Endothelial cell (in vitro differentiated cells): ENCODE results near the gene RNF34. TPM values are rescaled to one million over a fixed set of nuclear protein-coding genes. Genes with fewer than 3 reads are reported as not detected.

ENCODE experiments used
- DNase-seq: peaks from one replicate; pipeline ENCODE4 v3.0.0; 2021; ENCODE audit warnings: low spot score
- H3K27ac Mint-ChIP-seq: one replicate; pipeline ENCODE4 v1.8.0; 2021; ENCODE audit warnings: mixed read lengths, inconsistent platforms; ENCODE audit not compliant: unreplicated experiment
- H3K27me3 Mint-ChIP-seq: one replicate; pipeline ENCODE4 v1.8.0; 2021; ENCODE audit warnings: mild to moderate bottlenecking, moderate library complexity, mixed read lengths, inconsistent platforms; ENCODE audit not compliant: unreplicated experiment
- H3K36me3 Mint-ChIP-seq: one replicate; pipeline ENCODE4 v1.8.0; 2021; ENCODE audit warnings: mild to moderate bottlenecking, low read depth, mixed read lengths, inconsistent platforms; ENCODE audit not compliant: unreplicated experiment
- H3K4me1 Mint-ChIP-seq: one replicate; pipeline ENCODE4 v1.8.0; 2021; ENCODE audit warnings: mild to moderate bottlenecking, mixed read lengths, inconsistent platforms; ENCODE audit not compliant: unreplicated experiment
- H3K4me3 Mint-ChIP-seq: one replicate; pipeline ENCODE4 v1.8.0; 2021; ENCODE audit warnings: mild to moderate bottlenecking, mixed read lengths, inconsistent platforms; ENCODE audit not compliant: unreplicated experiment
- H3K9me3 Mint-ChIP-seq: one replicate; pipeline ENCODE4 v1.8.0; 2021; ENCODE audit warnings: mixed read lengths, inconsistent platforms; ENCODE audit not compliant: unreplicated experiment
- CTCF ChIP-seq: fragments of 200-600 bp; sonication (generic); IDR thresholded peaks from one replicate; pipeline ENCODE4 v1.5.0; 2021; ENCODE audit warnings: antibody characterized with exemption; ENCODE audit not compliant: unreplicated experiment
- total RNA-seq: library from RNA; stranded (reverse); fragmentation: NEBNext Ultra II Directional; extraction: Animal tissue kit (Norgen Biotek cat#: 25700); gene quantifications from one replicate; pipeline ENCODE4 v1.2.1, GENCODE V29; 2021; ENCODE audit not compliant: unreplicated experiment

RNF34 gene
- total RNA-seq, 1 donor from 2014 or later = 46.5 TPM

DNA sequence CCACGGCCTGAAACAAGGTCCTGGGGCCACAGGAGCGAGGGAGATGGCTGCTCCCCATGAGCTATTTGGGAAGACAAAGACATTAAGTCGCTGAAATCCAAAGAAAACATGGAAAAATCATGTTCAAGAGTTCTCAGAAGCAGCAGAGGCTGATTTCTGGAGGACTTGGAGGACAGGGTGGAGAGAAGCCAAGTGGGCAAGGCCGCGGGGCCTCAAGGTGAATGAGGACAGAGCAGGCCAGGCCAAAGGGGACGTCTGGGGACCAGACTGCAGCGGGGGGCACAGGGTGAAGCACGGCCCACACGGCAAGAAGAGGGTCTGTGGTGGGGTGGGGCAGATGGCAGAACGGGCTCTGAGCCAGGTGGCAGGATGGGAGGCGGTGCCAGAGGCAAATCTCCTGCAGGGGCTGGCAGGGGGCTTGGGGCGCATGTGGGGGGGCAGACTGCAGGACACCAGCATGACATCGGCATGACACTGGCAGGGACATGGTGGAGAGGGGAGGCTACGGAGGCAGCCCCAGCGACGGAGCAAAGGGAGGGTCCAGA is 48.9 kb downstream of the RNF34 start:
- Mint-ChIP-seq H3K27me3 (peaks cover 4% of the 10 kb centered on the region), H3K9me3 (no peaks in the 10 kb centered on the region), H3K4me1 (no peaks in the 10 kb centered on the region), H3K4me3 (peak overlapping the region; percentile 51), H3K27ac (no peak overlapping the region), H3K36me3 (peaks cover 14% of the 10 kb centered on the region)
- DNase-seq = no peak
- TF ChIP-seq CTCF = no peak

DNA sequence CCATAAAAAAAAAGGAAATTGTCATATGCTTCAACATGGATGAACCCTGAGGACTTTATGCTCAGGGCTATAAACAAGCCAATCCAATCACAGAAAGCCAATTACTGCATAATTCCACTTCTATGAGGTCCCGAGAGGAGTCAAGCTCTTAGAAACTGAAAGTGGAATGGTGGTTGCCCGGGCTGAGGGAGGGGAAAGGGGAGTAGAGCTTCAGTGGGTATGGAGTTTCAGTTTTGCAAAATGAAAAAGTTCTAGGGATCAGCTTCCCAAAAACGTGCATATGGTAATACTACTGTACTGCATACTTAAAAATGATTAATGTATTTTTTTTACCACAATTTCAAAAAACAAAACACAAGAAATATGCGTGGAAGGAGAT is 52.0 kb downstream of the RNF34 start:
- Mint-ChIP-seq H3K27me3 (peaks cover 7% of the 10 kb centered on the region), H3K36me3 (peaks cover 16% of the 10 kb centered on the region), H3K9me3 (no peaks in the 10 kb centered on the region), H3K27ac (no peak overlapping the region), H3K4me1 (peaks cover 2% of the 10 kb centered on the region), H3K4me3 (no peak overlapping the region)
- DNase-seq = no peak
- no peak for TF ChIP-seq CTCF

DNA sequence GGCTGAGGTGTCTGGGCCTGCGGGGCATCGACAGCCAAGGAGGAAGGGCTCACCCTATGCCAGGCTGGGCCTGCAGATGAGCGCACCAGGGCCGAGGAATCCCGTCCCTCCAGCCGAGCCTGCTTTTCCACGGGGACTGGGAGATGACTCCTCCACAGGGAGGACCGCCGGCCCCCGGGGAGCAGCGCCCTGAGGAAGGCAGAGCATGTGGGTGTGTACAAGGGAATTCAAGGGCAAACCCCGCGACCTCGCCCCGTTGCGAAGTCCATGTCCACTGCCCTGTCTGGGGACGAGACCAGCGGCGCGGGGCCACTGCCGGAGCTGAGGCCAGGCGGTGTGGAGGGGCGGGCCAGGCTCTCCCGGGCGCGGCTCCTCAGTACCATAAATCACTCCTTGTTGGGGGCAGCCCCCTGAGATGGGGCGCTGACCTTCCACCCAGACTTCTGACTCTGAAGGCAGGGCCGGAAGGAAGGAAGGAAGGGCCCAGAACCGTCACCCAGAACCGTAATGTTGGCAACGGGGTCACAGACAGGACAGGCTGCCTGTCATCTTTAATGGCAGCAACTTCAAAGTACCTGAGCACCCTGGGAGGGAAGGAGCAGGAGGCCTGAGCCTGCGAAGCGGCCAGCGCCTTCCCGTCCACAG is 52.5 kb downstream of the RNF34 start:
- DNase-seq = no peak
- no peak for TF ChIP-seq CTCF
- Mint-ChIP-seq H3K27ac (no peak overlapping the region), H3K4me3 (no peak overlapping the region), H3K36me3 (peaks cover 19% of the 10 kb centered on the region), H3K27me3 (peaks cover 7% of the 10 kb centered on the region), H3K4me1 (peaks cover 4% of the 10 kb centered on the region), H3K9me3 (no peaks in the 10 kb centered on the region)

- no peak overlapping the region for H3K27ac Mint-ChIP-seq
- DNase-seq = no peak
- H3K36me3 Mint-ChIP-seq = peaks cover 23% of the 10 kb centered on the region
- H3K9me3 Mint-ChIP-seq = no peaks in the 10 kb centered on the region
- H3K27me3 Mint-ChIP-seq = peaks cover 9% of the 10 kb centered on the region
- H3K4me1 Mint-ChIP-seq = peaks cover 7% of the 10 kb centered on the region
- no peak for TF ChIP-seq CTCF
- no peak overlapping the region for H3K4me3 Mint-ChIP-seq
Measured at GRCh38 chr12:121452985-121453360, 53.1 kb downstream of the RNF34 start.

GRCh38 chr12:121453629-121454028 is 53.7 kb downstream of the RNF34 start:
- Mint-ChIP-seq H3K9me3 (no peaks in the 10 kb centered on the region), H3K27me3 (peaks cover 7% of the 10 kb centered on the region), H3K4me1 (peaks cover 7% of the 10 kb centered on the region), H3K36me3 (peaks cover 19% of the 10 kb centered on the region), H3K4me3 (no peak overlapping the region), H3K27ac (no peak overlapping the region)
- no peak for DNase-seq
- TF ChIP-seq CTCF = no peak
